ENCODE data around the gene SPEG. TPM values are rescaled to one million over a fixed set of nuclear protein-coding genes. Genes with fewer than 3 reads are reported as not detected.
A peak's percentile ranks its signal among the peaks of the same experiment; 100 is the strongest.

The SPEG gene
- total and polyA plus RNA-seq, 2 of the 13 experiments (the other 11 are each of a cell fraction or from before 2014, with no cell fraction given) = 0.18 to 0.24 TPM

DNA sequence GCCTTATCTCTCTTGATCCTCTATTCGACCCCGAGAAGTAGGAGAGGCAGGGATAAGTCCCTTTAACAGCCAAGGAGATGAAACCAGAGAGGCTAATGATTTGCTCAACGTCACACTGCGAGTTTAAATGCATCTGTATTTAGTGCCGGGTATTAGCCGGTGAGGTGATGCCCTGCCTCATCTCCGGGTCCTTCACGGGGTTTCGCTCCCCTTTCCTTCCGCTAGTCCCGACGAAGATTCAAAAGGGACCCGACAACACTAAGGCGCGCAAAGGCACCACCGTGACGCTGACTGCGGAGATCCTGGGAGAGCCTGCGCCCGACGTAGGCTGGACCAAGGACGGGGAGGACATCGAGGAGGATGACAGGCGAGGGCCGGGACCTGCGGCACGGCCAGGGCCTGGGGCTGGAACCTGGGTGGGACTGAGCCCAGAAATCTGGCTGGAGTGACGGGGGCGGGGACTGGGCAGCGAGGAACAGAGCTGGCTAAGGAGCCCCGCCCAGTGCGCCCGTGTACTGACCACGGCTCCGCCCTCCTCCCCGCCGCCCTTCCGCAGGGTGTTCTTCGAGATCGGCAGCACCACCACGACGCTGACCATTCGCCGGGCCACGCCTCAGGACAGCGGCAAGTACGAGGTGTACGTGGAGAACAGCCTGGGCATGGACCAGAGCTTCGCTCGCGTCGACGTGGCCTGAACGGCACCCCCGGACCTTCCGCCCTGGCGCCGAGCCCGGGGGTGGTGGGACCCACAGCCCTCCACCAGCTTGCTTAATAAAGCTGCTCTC is 63.0 kb downstream of the SPEG start (continued):
- TF ChIP-seq ZNF260 (CRISPR knock-in tag; IDR thresholded peaks at IDR 0.05; ENCODE audit: borderline replicate concordance, low read depth) = no peak
- TF ChIP-seq ETV5 (CRISPR knock-in tag; IDR thresholded peaks at IDR 0.05; ENCODE audit: borderline replicate concordance) = peak; percentile 27; the same call in 1 of the 2 replicates
- no peak for TF ChIP-seq NFATC3 (CRISPR knock-in tag; IDR thresholded peaks at IDR 0.05)
- no peak for TF ChIP-seq ZBTB26 (CRISPR knock-in tag; IDR thresholded peaks at IDR 0.05; ENCODE audit: borderline replicate concordance)
- TF ChIP-seq ZNF430 (CRISPR knock-in tag; IDR thresholded peaks at IDR 0.05) = peak; percentile 95
- no peak for TF ChIP-seq PRPF4 (IDR thresholded peaks at IDR 0.05; ENCODE audit: low read depth, low read length, poor library complexity, severe bottlenecking)
- no peak for TF ChIP-seq ZMYM4 (CRISPR knock-in tag; IDR thresholded peaks at IDR 0.05)
- TF ChIP-seq BCL6 (CRISPR knock-in tag; IDR thresholded peaks at IDR 0.05) = peak; percentile 61
- peak; percentile 91 for TF ChIP-seq ZNF768 (CRISPR knock-in tag; IDR thresholded peaks at IDR 0.05)
- TF ChIP-seq ZNF7 (CRISPR knock-in tag; IDR thresholded peaks at IDR 0.05) = no peak
- no peak for TF ChIP-seq ZNF343 (CRISPR knock-in tag; IDR thresholded peaks at IDR 0.05)
- no peak for TF ChIP-seq RNF219 (CRISPR knock-in tag; IDR thresholded peaks at IDR 0.05)
- peak; percentile 27; the same call in 1 of the 2 replicates for TF ChIP-seq HDAC2 (CRISPR knock-in tag; IDR thresholded peaks at IDR 0.05)
- TF ChIP-seq TSC22D2 (CRISPR knock-in tag; IDR thresholded peaks at IDR 0.05; ENCODE audit: borderline replicate concordance) = no peak
- TF ChIP-seq ATF7 (IDR thresholded peaks at IDR 0.05) = no peak
- TF ChIP-seq ATF7 (CRISPR knock-in tag; IDR thresholded peaks at IDR 0.05) = 0 out of 2 replicates have a peak, but pooled peaks have one; percentile 20
- TF ChIP-seq NFE2L2 (IDR thresholded peaks at IDR 0.05; ENCODE audit: low read length) = no peak
- TF ChIP-seq SIX4 (CRISPR knock-in tag; IDR thresholded peaks at IDR 0.05) = no peak; the same call in 1 of the 2 replicates
- TF ChIP-seq ZFP36L1 (CRISPR knock-in tag; IDR thresholded peaks at IDR 0.05) = no peak
- no peak for TF ChIP-seq DMAP1 (CRISPR knock-in tag; IDR thresholded peaks at IDR 0.05)
- TF ChIP-seq, protein P1, sequence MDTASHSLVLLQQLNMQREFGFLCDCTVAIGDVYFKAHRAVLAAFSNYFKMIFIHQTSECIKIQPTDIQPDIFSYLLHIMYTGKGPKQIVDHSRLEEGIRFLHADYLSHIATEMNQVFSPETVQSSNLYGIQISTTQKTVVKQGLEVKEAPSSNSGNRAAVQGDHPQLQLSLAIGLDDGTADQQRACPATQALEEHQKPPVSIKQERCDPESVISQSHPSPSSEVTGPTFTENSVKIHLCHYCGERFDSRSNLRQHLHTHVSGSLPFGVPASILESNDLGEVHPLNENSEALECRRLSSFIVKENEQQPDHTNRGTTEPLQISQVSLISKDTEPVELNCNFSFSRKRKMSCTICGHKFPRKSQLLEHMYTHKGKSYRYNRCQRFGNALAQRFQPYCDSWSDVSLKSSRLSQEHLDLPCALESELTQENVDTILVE (CRISPR knock-in tag; IDR thresholded peaks at IDR 0.05) = peak; percentile 34; the same call in 1 of the 2 replicates
- no peak for TF ChIP-seq ZFAT (CRISPR knock-in tag; conservative IDR thresholded peaks at IDR 0.05)
- TF ChIP-seq GZF1 (CRISPR knock-in tag; IDR thresholded peaks at IDR 0.05) = peak; percentile 73; the same call in 1 of the 2 replicates
- peak; percentile 80; the same call in 1 of the 2 replicates for TF ChIP-seq ZNF468 (CRISPR knock-in tag; IDR thresholded peaks at IDR 0.05)
- 0 out of 2 replicates have a peak, but pooled peaks have one; percentile 24 for TF ChIP-seq ZNF224 (CRISPR knock-in tag; IDR thresholded peaks at IDR 0.05)
- TF ChIP-seq, protein P2, sequence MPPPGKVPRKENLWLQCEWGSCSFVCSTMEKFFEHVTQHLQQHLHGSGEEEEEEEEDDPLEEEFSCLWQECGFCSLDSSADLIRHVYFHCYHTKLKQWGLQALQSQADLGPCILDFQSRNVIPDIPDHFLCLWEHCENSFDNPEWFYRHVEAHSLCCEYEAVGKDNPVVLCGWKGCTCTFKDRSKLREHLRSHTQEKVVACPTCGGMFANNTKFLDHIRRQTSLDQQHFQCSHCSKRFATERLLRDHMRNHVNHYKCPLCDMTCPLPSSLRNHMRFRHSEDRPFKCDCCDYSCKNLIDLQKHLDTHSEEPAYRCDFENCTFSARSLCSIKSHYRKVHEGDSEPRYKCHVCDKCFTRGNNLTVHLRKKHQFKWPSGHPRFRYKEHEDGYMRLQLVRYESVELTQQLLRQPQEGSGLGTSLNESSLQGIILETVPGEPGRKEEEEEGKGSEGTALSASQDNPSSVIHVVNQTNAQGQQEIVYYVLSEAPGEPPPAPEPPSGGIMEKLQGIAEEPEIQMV (CRISPR knock-in tag; IDR thresholded peaks at IDR 0.05; ENCODE audit: low read depth) = 0 out of 2 replicates have a peak, but pooled peaks have one; percentile 16
